NCI-H1092 (cell line): ENCODE data around the gene B2M.
"Not testable (repeated sequence)": the region's sequence is repeated elsewhere in the genome, so short reads cannot be mapped to it uniquely, and the experiment has no call there.

Source experiments
- DNase-seq: peaks from one replicate; lab custom pipeline; 2025; lab: John Stamatoyannopoulos, UW

Gene B2M

DNA sequence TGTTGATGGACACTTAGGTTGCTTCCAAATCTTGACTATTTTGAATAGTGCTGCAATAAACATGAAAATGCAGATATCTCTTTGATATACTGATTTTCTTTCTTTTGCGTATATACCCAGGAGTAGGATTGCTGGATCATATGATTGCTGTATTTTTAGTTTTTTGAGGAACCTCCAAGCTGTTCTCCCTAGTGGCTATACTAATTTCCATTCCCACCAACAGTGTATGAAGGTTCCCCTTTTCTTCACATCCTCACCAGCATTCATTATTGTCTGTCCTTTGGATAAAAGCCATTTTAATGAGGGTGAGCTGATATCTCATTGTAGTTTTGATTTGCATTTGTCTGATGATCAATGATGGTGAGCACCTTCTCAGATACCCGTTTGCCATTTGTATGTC lies 12.7 kb upstream of the B2M start:
- no peak for DNase-seq

DNA sequence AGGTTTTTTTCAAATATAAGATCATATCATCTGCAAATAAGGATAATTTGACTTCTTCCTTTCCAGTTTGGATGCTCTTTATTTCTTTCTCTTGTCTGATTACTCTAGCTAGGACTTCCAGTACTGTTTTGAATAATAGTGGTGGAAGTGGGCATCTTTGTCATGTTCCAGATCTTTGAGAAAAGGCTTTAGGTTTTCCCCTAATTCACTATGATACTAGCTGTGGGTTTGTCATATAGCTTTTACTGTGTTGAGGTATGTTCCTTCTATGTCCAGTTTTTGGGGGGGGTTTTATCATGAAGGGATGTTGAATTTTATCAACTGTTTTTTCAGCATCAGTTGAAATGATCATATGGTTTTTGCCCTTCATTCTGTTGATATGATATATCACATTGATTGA lies 10.6 kb upstream of the B2M start:
- not testable (repeated sequence) for DNase-seq

DNA sequence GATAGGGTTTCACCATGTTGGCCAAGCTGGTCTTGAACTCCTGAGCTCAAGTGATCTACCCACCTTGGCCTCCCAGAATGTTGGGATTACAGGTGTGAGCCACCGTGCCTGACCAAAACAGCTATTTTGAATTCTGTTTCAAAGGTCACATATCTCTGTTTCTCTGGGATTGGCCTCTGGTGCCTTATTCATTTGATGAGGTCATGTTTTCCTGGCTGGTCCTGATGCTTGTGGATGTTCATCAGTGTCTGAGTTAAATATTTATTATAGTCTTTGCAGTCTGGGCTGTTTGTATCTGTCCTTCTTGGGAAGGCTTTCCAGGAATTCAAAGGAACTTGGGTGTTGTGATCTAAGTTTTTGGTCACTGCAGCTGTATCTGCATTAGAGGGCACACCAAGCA lies 5.3 kb upstream of the B2M start:
- DNase-seq, result no peak

DNA sequence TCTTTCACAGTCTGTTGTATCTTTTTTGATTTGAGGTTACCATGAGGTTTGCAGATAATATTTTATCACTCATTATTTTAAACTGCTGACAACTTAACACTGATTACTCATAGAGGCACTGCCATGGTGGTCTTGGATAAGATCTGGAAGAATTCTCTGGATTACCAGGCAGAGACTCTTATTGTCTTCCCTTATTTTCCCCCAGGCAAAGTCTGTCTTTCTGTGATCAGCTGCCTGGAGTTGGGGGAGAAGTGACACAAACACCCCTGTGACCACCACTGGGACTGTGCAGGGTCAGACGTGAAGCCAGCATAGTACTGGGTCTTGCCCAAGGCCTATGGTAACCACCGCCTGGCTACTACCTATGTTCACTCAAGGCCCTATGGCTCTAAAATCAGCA lies 4.9 kb upstream of the B2M start:
- DNase-seq, result no peak

DNA sequence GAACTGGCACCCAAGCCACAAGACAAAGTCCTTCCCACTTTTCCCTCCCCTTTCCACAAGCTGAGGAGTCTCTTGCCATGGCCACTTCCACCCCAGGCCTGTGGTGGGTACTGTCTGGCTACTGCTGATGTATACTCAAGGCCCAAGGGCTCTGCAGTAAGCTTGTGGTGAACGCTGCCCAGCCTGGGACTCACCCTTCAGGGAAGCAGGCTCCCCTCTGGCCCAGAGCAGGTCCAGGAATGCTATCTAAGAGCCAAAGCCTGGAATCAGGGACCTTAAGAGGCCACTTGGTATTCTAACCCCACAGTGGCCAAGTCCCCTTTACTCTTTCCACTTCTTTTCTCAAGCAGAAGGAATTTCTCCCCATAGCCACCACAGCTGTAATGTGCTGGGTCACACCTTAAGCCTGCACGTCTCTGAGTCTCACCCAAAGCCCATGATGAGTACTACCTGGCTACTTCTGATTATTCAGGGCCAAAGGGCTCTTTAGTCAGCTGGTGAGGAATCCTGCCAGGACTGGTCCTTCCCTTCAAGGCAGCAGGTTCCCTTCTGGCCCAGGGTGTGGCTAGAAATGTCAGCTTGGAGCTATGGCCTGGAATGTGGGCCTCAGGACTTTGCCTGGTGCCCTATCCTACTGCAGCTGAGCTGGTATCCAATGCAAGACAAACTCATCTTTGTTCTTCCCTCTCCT lies 4.2 kb upstream of the B2M start:
- no peak for DNase-seq

DNA sequence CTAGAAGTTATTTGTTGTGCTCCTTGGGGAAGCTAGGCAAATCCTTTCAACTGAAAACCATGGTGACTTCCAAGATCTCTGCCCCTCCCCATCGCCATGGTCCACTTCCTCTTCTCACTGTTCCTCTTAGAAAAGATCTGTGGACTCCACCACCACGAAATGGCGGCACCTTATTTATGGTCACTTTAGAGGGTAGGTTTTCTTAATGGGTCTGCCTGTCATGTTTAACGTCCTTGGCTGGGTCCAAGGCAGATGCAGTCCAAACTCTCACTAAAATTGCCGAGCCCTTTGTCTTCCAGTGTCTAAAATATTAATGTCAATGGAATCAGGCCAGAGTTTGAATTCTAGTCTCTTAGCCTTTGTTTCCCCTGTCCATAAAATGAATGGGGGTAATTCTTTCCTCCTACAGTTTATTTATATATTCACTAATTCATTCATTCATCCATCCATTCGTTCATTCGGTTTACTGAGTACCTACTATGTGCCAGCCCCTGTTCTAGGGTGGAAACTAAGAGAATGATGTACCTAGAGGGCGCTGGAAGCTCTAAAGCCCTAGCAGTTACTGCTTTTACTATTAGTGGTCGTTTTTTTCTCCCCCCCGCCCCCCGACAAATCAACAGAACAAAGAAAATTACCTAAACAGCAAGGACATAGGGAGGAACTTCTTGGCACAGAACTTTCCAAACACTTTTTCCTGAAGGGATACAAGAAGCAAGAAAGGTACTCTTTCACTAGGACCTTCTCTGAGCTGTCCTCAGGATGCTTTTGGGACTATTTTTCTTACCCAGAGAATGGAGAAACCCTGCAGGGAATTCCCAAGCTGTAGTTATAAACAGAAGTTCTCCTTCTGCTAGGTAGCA lies 851 bp upstream of the B2M start:
- no peak for DNase-seq

DNA sequence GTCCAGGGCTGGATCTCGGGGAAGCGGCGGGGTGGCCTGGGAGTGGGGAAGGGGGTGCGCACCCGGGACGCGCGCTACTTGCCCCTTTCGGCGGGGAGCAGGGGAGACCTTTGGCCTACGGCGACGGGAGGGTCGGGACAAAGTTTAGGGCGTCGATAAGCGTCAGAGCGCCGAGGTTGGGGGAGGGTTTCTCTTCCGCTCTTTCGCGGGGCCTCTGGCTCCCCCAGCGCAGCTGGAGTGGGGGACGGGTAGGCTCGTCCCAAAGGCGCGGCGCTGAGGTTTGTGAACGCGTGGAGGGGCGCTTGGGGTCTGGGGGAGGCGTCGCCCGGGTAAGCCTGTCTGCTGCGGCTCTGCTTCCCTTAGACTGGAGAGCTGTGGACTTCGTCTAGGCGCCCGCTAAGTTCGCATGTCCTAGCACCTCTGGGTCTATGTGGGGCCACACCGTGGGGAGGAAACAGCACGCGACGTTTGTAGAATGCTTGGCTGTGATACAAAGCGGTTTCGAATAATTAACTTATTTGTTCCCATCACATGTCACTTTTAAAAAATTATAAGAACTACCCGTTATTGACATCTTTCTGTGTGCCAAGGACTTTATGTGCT lies 527 bp downstream of the B2M start:
- peak; percentile 23 for DNase-seq

DNA sequence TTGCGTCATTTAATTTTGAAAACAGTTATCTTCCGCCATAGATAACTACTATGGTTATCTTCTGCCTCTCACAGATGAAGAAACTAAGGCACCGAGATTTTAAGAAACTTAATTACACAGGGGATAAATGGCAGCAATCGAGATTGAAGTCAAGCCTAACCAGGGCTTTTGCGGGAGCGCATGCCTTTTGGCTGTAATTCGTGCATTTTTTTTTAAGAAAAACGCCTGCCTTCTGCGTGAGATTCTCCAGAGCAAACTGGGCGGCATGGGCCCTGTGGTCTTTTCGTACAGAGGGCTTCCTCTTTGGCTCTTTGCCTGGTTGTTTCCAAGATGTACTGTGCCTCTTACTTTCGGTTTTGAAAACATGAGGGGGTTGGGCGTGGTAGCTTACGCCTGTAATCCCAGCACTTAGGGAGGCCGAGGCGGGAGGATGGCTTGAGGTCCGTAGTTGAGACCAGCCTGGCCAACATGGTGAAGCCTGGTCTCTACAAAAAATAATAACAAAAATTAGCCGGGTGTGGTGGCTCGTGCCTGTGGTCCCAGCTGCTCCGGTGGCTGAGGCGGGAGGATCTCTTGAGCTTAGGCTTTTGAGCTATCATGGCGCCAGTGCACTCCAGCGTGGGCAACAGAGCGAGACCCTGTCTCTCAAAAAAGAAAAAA lies 1.2 kb downstream of the B2M start:
- DNase-seq, result peak; percentile 20

DNA sequence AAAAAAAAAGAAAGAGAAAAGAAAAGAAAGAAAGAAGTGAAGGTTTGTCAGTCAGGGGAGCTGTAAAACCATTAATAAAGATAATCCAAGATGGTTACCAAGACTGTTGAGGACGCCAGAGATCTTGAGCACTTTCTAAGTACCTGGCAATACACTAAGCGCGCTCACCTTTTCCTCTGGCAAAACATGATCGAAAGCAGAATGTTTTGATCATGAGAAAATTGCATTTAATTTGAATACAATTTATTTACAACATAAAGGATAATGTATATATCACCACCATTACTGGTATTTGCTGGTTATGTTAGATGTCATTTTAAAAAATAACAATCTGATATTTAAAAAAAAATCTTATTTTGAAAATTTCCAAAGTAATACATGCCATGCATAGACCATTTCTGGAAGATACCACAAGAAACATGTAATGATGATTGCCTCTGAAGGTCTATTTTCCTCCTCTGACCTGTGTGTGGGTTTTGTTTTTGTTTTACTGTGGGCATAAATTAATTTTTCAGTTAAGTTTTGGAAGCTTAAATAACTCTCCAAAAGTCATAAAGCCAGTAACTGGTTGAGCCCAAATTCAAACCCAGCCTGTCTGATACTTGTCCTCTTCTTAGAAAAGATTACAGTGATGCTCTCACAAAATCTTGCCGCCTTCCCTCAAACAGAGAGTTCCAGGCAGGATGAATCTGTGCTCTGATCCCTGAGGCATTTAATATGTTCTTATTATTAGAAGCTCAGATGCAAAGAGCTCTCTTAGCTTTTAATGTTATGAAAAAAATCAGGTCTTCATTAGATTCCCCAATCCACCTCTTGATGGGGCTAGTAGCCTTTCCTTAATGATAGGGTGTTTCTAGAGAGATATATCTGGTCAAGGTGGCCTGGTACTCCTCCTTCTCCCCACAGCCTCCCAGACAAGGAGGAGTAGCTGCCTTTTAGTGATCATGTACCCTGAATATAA lies 2.0 kb downstream of the B2M start:
- peak; percentile 3 for DNase-seq

DNA sequence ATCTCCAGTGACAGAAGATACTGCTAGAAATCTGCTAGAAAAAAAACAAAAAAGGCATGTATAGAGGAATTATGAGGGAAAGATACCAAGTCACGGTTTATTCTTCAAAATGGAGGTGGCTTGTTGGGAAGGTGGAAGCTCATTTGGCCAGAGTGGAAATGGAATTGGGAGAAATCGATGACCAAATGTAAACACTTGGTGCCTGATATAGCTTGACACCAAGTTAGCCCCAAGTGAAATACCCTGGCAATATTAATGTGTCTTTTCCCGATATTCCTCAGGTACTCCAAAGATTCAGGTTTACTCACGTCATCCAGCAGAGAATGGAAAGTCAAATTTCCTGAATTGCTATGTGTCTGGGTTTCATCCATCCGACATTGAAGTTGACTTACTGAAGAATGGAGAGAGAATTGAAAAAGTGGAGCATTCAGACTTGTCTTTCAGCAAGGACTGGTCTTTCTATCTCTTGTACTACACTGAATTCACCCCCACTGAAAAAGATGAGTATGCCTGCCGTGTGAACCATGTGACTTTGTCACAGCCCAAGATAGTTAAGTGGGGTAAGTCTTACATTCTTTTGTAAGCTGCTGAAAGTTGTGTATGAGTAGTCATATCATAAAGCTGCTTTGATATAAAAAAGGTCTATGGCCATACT lies 4.0 kb downstream of the B2M start:
- no peak for DNase-seq

DNA sequence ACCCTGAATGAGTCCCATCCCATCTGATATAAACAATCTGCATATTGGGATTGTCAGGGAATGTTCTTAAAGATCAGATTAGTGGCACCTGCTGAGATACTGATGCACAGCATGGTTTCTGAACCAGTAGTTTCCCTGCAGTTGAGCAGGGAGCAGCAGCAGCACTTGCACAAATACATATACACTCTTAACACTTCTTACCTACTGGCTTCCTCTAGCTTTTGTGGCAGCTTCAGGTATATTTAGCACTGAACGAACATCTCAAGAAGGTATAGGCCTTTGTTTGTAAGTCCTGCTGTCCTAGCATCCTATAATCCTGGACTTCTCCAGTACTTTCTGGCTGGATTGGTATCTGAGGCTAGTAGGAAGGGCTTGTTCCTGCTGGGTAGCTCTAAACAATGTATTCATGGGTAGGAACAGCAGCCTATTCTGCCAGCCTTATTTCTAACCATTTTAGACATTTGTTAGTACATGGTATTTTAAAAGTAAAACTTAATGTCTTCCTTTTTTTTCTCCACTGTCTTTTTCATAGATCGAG lies 4.5 kb downstream of the B2M start:
- no peak for DNase-seq

DNA sequence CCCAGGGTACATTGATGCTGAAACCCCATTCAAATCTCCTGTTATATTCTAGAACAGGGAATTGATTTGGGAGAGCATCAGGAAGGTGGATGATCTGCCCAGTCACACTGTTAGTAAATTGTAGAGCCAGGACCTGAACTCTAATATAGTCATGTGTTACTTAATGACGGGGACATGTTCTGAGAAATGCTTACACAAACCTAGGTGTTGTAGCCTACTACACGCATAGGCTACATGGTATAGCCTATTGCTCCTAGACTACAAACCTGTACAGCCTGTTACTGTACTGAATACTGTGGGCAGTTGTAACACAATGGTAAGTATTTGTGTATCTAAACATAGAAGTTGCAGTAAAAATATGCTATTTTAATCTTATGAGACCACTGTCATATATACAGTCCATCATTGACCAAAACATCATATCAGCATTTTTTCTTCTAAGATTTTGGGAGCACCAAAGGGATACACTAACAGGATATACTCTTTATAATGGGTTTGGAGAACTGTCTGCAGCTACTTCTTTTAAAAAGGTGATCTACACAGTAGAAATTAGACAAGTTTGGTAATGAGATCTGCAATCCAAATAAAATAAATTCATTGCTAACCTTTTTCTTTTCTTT lies 5.8 kb downstream of the B2M start:
- no peak for DNase-seq

DNA sequence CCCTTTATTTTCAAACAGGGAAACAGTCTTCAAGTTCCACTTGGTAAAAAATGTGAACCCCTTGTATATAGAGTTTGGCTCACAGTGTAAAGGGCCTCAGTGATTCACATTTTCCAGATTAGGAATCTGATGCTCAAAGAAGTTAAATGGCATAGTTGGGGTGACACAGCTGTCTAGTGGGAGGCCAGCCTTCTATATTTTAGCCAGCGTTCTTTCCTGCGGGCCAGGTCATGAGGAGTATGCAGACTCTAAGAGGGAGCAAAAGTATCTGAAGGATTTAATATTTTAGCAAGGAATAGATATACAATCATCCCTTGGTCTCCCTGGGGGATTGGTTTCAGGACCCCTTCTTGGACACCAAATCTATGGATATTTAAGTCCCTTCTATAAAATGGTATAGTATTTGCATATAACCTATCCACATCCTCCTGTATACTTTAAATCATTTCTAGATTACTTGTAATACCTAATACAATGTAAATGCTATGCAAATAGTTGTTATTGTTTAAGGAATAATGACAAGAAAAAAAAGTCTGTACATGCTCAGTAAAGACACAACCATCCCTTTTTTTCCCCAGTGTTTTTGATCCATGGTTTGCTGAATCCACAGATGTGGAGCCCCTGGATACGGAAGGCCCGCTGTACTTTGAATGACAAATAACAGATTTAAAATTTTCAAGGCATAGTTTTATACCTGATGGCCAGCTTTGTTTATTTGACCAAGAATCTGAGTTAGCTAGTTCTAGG lies 7.0 kb downstream of the B2M start:
- DNase-seq, result no peak

DNA sequence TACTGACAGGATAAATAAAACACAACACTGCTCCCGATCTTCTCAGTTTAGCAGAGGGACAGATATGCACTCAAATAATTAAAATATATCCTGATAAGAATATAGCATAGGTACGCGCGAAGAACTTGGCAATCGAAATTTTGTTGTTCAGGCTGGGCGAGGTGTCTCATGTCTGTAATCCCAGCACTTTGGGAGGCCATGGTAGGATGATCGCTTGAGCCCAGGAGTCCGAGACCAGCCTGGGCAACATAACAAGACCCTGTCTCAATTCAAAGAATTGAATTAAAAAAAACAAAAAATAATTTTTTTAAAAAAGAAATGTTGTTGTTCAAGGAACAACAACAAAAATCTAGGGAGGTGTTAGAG lies 7.6 kb downstream of the B2M start:
- no peak for DNase-seq

DNA sequence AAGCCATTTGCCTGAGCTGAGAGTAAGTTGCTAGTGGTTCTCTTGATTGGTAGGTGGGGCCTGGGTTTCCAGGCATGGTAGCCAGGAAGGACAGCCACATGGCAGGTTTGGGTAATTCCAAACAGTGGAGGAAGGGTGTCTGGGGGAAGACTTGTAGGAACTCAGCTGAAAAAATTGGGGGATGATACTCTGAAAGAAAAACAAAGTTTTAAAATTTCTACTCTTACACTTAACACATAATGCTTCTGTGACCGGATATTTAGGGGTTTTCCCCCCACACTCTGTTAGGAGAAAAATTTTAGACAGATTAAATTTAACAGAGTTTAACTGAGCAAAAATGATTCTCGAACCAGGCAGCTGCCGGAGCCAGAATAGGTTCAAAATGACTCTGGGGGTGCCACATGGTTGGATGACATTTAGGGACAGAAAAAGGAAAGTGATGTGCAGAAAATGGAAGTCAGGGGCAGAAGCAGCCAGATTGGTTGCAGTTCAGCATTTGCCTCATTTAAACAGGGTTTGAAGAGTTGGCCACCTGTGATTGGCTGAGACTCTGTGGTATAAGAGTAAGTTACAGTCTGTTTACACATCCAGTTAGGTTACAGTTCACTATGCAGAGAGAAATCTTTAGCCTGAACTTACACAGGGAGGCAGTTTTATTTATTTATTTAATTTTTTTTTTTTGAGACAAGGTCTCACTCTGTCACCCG lies 8.1 kb downstream of the B2M start:
- DNase-seq, result no peak

DNA sequence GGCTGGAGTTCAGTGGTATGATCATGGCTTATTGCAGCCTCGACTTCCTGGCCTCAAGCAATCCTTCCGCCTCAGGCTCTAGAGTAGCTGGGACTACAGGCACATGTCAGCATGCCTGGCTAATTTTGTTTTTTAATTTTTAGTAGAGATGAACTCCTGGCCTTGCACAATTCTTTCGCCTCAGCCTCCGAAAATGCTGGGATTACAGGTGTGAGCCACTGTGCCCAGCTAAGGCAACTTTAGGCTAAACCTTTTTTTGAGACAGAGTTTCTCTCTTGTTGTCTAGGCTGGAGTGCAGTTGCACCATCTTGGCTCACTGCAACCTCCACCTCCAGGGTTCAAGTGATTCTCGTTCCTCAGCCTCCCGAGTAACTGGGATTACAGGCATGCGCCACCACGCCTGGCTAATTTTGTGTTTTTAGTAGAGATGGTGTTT lies 8.7 kb downstream of the B2M start:
- DNase-seq, result not testable (repeated sequence)

DNA sequence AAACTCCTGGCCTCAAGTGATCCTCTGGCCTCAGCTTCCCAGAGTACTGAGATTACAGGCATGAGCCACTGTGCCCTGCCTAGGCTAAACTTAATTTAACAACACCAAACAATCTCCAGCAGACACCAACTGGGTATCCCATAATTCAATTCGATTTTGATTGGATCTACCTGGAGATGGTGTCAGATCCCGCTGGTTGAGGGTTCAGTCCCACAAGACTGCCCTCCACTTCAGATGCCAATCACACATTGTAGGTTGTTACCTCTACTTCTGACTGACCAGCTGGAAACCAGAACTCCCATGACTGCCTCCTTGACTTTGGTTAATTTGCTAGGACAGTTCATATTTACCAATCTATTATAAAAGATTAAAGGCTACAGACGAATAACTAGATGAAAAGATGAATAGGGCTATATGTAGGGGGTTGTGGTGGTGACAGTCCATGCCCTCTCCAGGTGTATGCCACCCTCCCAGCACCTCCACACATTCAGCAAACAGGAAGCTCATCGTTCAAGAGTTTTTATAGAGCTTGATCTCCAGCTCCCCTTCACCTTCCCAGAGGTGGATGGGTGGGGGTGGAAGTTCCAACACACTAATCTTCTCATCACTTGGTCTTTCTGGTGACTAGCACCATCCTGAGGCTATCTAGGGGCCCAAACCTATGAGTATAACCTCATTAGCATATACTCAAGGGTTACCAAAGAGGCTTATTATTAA lies 9.3 kb downstream of the B2M start:
- no peak for DNase-seq

DNA sequence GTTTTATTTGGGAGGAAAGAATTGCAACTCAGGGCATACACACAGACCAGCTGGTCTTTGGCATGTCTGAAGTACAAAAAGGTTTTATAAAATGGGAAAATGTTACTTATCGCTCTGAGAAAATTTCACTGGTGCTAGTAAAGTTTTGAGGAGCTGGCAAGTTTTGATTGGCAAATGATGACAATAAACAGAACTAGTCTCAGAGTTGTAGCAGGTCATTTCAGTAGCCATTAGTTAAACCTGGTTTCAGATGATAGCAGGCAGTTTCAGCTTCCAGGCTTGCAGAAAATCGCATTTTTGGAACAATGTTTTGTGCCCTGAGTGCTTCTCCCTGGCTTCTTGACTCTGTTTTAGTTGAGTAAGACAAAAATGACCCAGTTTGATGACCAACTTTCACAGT lies 10.7 kb downstream of the B2M start:
- DNase-seq, result no peak
